SK-N-SH (cell line): ENCODE measurements around the gene FANCM. TPM values are rescaled to one million over a fixed set of nuclear protein-coding genes. Genes with fewer than 3 reads are reported as not detected.

Experiments
- CTCF ChIA-PET: fragments of 300-600, 350-600 bp; formaldehyde crosslinking; extraction: SDS; loops from one replicate; lab custom pipeline; 2021; lab: Yijun Ruan, JAX
- POLR2A ChIA-PET: fragments of 350-600 bp; sonication (Branson Sonifier 250); formaldehyde crosslinking; extraction: SDS; loops from one replicate; lab custom pipeline; 2020; ENCODE audit warnings: antibody characterized with exemption, inconsistent platforms; lab: Yijun Ruan, JAX
- DNase-seq: peaks from one replicate; pipeline ENCODE4 v3.0.0; 2012
- H2AFZ ChIP-seq: fragments of 200-600 bp; sonication (generic); 2 replicates; pipeline ENCODE4 v1.8.1; 2016; ENCODE audit warnings: antibody characterized with exemption, mild to moderate bottlenecking, low read depth
- H3F3A ChIP-seq: fragments of 200-600 bp; sonication (generic); replicated peaks from 2 replicates; pipeline ENCODE3; 2016; ENCODE audit warnings: antibody characterized with exemption, mild to moderate bottlenecking; ENCODE audit not compliant: insufficient read depth
- H3K27ac ChIP-seq, 2 experiments: fragments of 200-500 bp in 1 of 2; fragments of 200-600 bp in 1 of 2; sonication (Bioruptor generic) in 1 of 2; sonication (generic), shearing (Covaris generic) in 1 of 2; 2 replicates each; pipeline versions ENCODE4 v1.5.1 to v1.6.1; 2014 to 2016; ENCODE audit warnings: low read depth in 2 of 2, inconsistent platforms in 1 of 2, low read length in 1 of 2, mild to moderate bottlenecking in 1 of 2, mixed read lengths in 1 of 2
- H3K27me3 ChIP-seq: fragments of 200-600 bp; sonication (generic), shearing (Covaris generic); 2 replicates; pipeline ENCODE4 v1.6.1; 2016; ENCODE audit warnings: mixed run types; ENCODE audit not compliant: insufficient read depth
- H3K36me3 ChIP-seq, 2 experiments: fragments of 200-500 bp in 1 of 2; fragments of 200-600 bp in 1 of 2; sonication (Bioruptor generic) in 1 of 2; sonication (generic) in 1 of 2; replicated peaks in 1 of 2; 2 replicates each; pipeline versions ENCODE3 to v1.5.1; 2014 to 2016; ENCODE audit warnings: low read length in 1 of 2, mild to moderate bottlenecking in 1 of 2; ENCODE audit not compliant: insufficient read depth in 2 of 2, control insufficient read depth in 1 of 2
- H3K4me1 ChIP-seq, 2 experiments: fragments of 200-500 bp in 1 of 2; fragments of 200-600 bp in 1 of 2; sonication (Bioruptor generic) in 1 of 2; sonication (generic), shearing (Covaris generic) in 1 of 2; 2 replicates each; pipeline versions ENCODE4 v1.5.1 to v1.6.1; 2014 to 2016; ENCODE audit warnings: low read depth in 1 of 2, low read length in 1 of 2, mixed run types in 1 of 2; ENCODE audit not compliant: insufficient read depth in 2 of 2, control insufficient read depth in 1 of 2
- H3K4me2 ChIP-seq: fragments of 200-600 bp; sonication (generic), shearing (Covaris generic); 2 replicates; pipeline ENCODE4 v1.6.1; 2017; ENCODE audit warnings: mixed run types
- H3K4me3 ChIP-seq, 2 experiments: fragments of 200-500 bp in 1 of 2; fragments of 200-600 bp in 1 of 2; sonication (Bioruptor generic) in 1 of 2; sonication (generic), shearing (Covaris generic) in 1 of 2; 2 replicates each; pipeline versions ENCODE4 v1.5.1 to v1.8.1; 2014 to 2016; ENCODE audit warnings: low read depth in 2 of 2, inconsistent platforms in 1 of 2, low read length in 1 of 2, mild to moderate bottlenecking in 1 of 2, mixed read lengths in 1 of 2, moderate library complexity in 1 of 2
- H3K79me2 ChIP-seq: fragments of 200-600 bp; sonication (generic); 2 replicates; pipeline ENCODE4 v1.8.1; 2017; ENCODE audit warnings: mild to moderate bottlenecking; ENCODE audit not compliant: insufficient read depth
- H3K9ac ChIP-seq: fragments of 200-600 bp; sonication (generic); 2 replicates; pipeline ENCODE4 v1.6.1; 2017; ENCODE audit warnings: mixed run types
- H3K9me2 ChIP-seq: fragments of 200-600 bp; sonication (generic); 2 replicates; pipeline ENCODE4 v1.6.1; 2017; ENCODE audit warnings: mixed run types
- H3K9me3 ChIP-seq: fragments of 200-600 bp; sonication (generic); 2 replicates; pipeline ENCODE4 v1.6.1; 2017; ENCODE audit warnings: mixed run types, mild to moderate bottlenecking, moderate library complexity
- H4K20me1 ChIP-seq: fragments of 200-600 bp; sonication (generic); 2 replicates; pipeline ENCODE4 v1.6.1; 2017; ENCODE audit warnings: mild to moderate bottlenecking, mixed run types; ENCODE audit not compliant: insufficient read depth
- CHD2 ChIP-seq: fragments of 150-350 bp; IDR thresholded peaks from 2 replicates; pipeline ENCODE4 v1.6.1; 2018; ENCODE audit warnings: low read length; ENCODE audit not compliant: partially characterized antibody
- CTCF ChIP-seq: fragments of 200-600 bp; sonication (generic); IDR thresholded peaks from 2 replicates; pipeline ENCODE4 v1.6.1; 2017; ENCODE audit warnings: antibody characterized with exemption, mild to moderate bottlenecking, moderate library complexity
- ELF1 ChIP-seq: IDR thresholded peaks from 2 replicates; pipeline ENCODE4 v1.4.0; 2012
- EZH2phosphoT487 ChIP-seq: fragments of 200-600 bp; sonication (generic); IDR thresholded peaks from 2 replicates; pipeline ENCODE4 v1.6.1; 2017; ENCODE audit warnings: low read depth, mixed run types, mild to moderate bottlenecking, antibody characterized with exemption, moderate library complexity, borderline replicate concordance
- FOSL2 ChIP-seq: IDR thresholded peaks from 2 replicates; pipeline ENCODE4 v1.4.0; 2012; ENCODE audit warnings: low read depth, mild to moderate bottlenecking, moderate library complexity, borderline replicate concordance
- FOXJ3 ChIP-seq: sonication (generic); formaldehyde crosslinking; IDR thresholded peaks from 2 replicates; pipeline ENCODE4 v1.5.1; 2020; ENCODE audit warnings: mild to moderate bottlenecking, missing genetic modification reagents
- GABPA ChIP-seq: IDR thresholded peaks from 2 replicates; pipeline ENCODE4 v1.4.0; 2012; ENCODE audit warnings: low read depth, mild to moderate bottlenecking
- IRF3 ChIP-seq: fragments of 150-350 bp; IDR thresholded peaks from 2 replicates; pipeline ENCODE4 v1.6.1; 2016; ENCODE audit warnings: mild to moderate bottlenecking, low read depth, low read length
- MAX ChIP-seq: IDR thresholded peaks from 2 replicates; pipeline ENCODE4 v1.4.0; 2012; ENCODE audit warnings: low read depth
- MEF2A ChIP-seq: IDR thresholded peaks from 2 replicates; pipeline ENCODE4 v1.4.0; 2012; ENCODE audit warnings: low read depth, borderline replicate concordance
- MXI1 ChIP-seq: IDR thresholded peaks from 2 replicates; pipeline ENCODE4 v1.6.1; 2012; ENCODE audit warnings: mild to moderate bottlenecking, low read depth, low read length, improper control_type of control experiment
- NFIC ChIP-seq: IDR thresholded peaks from 2 replicates; pipeline ENCODE4 v1.4.0; 2012; ENCODE audit warnings: borderline replicate concordance
- NRF1 ChIP-seq: IDR thresholded peaks from 2 replicates; pipeline ENCODE4 v1.6.1; 2012; ENCODE audit warnings: low read depth, mild to moderate bottlenecking, low read length
- POLR2AphosphoS5 ChIP-seq: IDR thresholded peaks from 2 replicates; pipeline ENCODE4 v1.6.1; 2012; ENCODE audit warnings: low read depth, low read length
- RAD21 ChIP-seq: IDR thresholded peaks from 2 replicates; pipeline ENCODE4 v1.6.1; 2012; ENCODE audit warnings: mild to moderate bottlenecking, low read length
- RXRA ChIP-seq: IDR thresholded peaks from 2 replicates; pipeline ENCODE4 v1.4.0; 2012; ENCODE audit warnings: low read depth, mild to moderate bottlenecking, borderline replicate concordance
- TAF1 ChIP-seq: IDR thresholded peaks from 2 replicates; pipeline ENCODE4 v1.6.1; 2012; ENCODE audit warnings: low read depth, mild to moderate bottlenecking, low read length, moderate library complexity, borderline replicate concordance
- TEAD4 ChIP-seq: IDR thresholded peaks from 2 replicates; pipeline ENCODE4 v1.4.0; 2012; ENCODE audit warnings: mild to moderate bottlenecking, borderline replicate concordance; ENCODE audit not compliant: insufficient read depth
- USF1 ChIP-seq: IDR thresholded peaks from 2 replicates; pipeline ENCODE4 v1.4.0; 2012; ENCODE audit warnings: low read depth, borderline replicate concordance
- YY1 ChIP-seq: IDR thresholded peaks from 2 replicates; pipeline ENCODE4 v1.4.0; 2012; ENCODE audit warnings: low read depth, mild to moderate bottlenecking
- WGBS: methylation state at CpG from one replicate; pipeline ENCODE4 v1.1.6; 2017; ENCODE audit warnings: low lambda C conversion rate; 5-methylcytosine and 5-hydroxymethylcytosine counted together
- polyA plus RNA-seq, 3 experiments: library from polyadenylated mRNA; depleted of rRNA; stranded (reverse); fragments of >200 nt; gene quantifications; 2 replicates each; pipeline ENCODE4 v1.2.3, GENCODE V29; 2012

FANCM gene
- 0.67 and 0.91 TPM in 2 replicates for polyA plus RNA-seq (2012; rRNA removed)
- 0.68 and 0.87 TPM in 2 replicates for polyA plus RNA-seq (2012; cell fraction: cytosol; rRNA removed)
- polyA plus RNA-seq (2012; cell fraction: nucleus; rRNA removed): 1.9 and 2.8 TPM in 2 replicates

- H3K27ac ChIP-seq: peak within 1 kb of the TSS; percentile 72 to 73
- peak; percentile 73 for DNase-seq
These were observed at the start of gene FANCM for GRCh38 chr14:45135659-45136395. FANCM (plus strand) TSS chr14:45135930; CDS start chr14:45136032, 102 bp downstream.

More at GRCh38 chr14:45135659-45136395, at the start of gene FANCM:
- peak within 1 kb of the TSS; percentile 74 for H3K4me2 ChIP-seq
- no peaks in the 10 kb centered on the region; a peak in 3 of 4 replicates for H3K4me1 ChIP-seq
- no peaks in the 10 kb centered on the region for H3K36me3 ChIP-seq
- no peaks in the 10 kb centered on the region for H4K20me1 ChIP-seq
- no peaks in the 10 kb centered on the region for H3K9me3 ChIP-seq
- TF ChIP-seq CTCF (no peak), TEAD4 (no peak), FOSL2 (no peak), USF1 (no peak), YY1 (0 out of 2 replicates have a peak, but pooled peaks have one; percentile 35), NRF1 (peak; percentile 48; the same call in 1 of the 2 replicates), CHD2 (peak; percentile 39), RAD21 (no peak), ELF1 (peak; percentile 53; the same call in 1 of the 2 replicates), MXI1 (peak; percentile 69), POLR2AphosphoS5 (0 out of 2 replicates have a peak, but pooled peaks have one; percentile 35), NFIC (no peak), EZH2phosphoT487 (no peak), IRF3 (0 out of 2 replicates have a peak, but pooled peaks have one; percentile 19), RXRA (no peak), MAX (peak; percentile 38; the same call in 1 of the 2 replicates), TAF1 (no peak), GABPA (peak; percentile 89), MEF2A (no peak), FOXJ3 (no peak)
- peaks cover 5% of the 10 kb centered on the region for H3F3A ChIP-seq
- 6% methylated on average over 7 of the region's 48 CpGs for WGBS
- CTCF ChIA-PET: interaction anchor here (0.9 to 1.1 kb wide), 2 partner anchors 57 to 117 kb away, joined by 3 read pairs; partner anchors contain the start of gene MIS18BP1
- peak within 1 kb of the TSS; percentile 86 for H2AFZ ChIP-seq
- peak within 1 kb of the TSS; percentile 63 for H3K9ac ChIP-seq
- peaks cover 67% of the 10 kb centered on the region for H3K79me2 ChIP-seq
- POLR2A ChIA-PET: interaction anchor here (1.2 kb wide), 1 partner anchor 174 kb away, joined by 3 read pairs; the partner anchor contains the start of genes KLHL28 and TOGARAM1
- H3K9me2 ChIP-seq: no peaks in the 10 kb centered on the region
- peak within 1 kb of the TSS; percentile 68 to 77 for H3K4me3 ChIP-seq
- no peaks in the 10 kb centered on the region for H3K27me3 ChIP-seq
